ENCODE results near the gene SETBP1. TPM values are rescaled to one million over a fixed set of nuclear protein-coding genes. Genes with fewer than 3 reads are reported as not detected.

SETBP1 gene
- total RNA-seq, 1 donor: 22.8 TPM

- H3K79me2 ChIP-seq (ENCODE audit: insufficient read depth, low read length): no peaks in the 10 kb centered on the region
These were observed 90.0 kb downstream of the SETBP1 start for GRCh38 chr18:44770641-44771040.

GRCh38 chr18:44771572-44771955 lies 90.9 kb downstream of the SETBP1 start:
- Histone ChIP-seq H2AFZ (ENCODE audit: low read length) (no peak overlapping the region), H3K36me3 (ENCODE audit: insufficient read depth, low read length) (no peaks in the 10 kb centered on the region), H4K20me1 (ENCODE audit: insufficient read depth, low read length) (no peaks in the 10 kb centered on the region), H3K4me1 (ENCODE audit: insufficient read depth, low read length) (no peaks in the 10 kb centered on the region), H3K9me3 (ENCODE audit: low read depth, low read length) (no peaks in the 10 kb centered on the region), H3K4me3 (ENCODE audit: insufficient read depth, low read length) (no peak overlapping the region), H3K27ac (ENCODE audit: low read depth, low read length) (no peak overlapping the region), H3K79me2 (ENCODE audit: insufficient read depth, low read length) (no peaks in the 10 kb centered on the region), H3K27me3 (ENCODE audit: insufficient read depth, low read length) (peaks cover 8% of the 10 kb centered on the region), H3K4me2 (ENCODE audit: insufficient read depth, low read length) (no peak overlapping the region)
- TF ChIP-seq, protein P1, sequence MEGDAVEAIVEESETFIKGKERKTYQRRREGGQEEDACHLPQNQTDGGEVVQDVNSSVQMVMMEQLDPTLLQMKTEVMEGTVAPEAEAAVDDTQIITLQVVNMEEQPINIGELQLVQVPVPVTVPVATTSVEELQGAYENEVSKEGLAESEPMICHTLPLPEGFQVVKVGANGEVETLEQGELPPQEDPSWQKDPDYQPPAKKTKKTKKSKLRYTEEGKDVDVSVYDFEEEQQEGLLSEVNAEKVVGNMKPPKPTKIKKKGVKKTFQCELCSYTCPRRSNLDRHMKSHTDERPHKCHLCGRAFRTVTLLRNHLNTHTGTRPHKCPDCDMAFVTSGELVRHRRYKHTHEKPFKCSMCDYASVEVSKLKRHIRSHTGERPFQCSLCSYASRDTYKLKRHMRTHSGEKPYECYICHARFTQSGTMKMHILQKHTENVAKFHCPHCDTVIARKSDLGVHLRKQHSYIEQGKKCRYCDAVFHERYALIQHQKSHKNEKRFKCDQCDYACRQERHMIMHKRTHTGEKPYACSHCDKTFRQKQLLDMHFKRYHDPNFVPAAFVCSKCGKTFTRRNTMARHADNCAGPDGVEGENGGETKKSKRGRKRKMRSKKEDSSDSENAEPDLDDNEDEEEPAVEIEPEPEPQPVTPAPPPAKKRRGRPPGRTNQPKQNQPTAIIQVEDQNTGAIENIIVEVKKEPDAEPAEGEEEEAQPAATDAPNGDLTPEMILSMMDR (IDR thresholded peaks at IDR 0.05; ENCODE audit: extremely low read depth, low read depth, low read length): no peak
- DNase-seq (ENCODE audit: insufficient read length, low spot score, missing footprints): peak; percentile 65

More at GRCh38 chr18:44770641-44771040, 90.0 kb downstream of the SETBP1 start:
- H2AFZ ChIP-seq (ENCODE audit: low read length): no peak overlapping the region
- no peak overlapping the region for H3K4me3 ChIP-seq (ENCODE audit: insufficient read depth, low read length)
- no peaks in the 10 kb centered on the region for H4K20me1 ChIP-seq (ENCODE audit: insufficient read depth, low read length)
- H3K9me3 ChIP-seq (ENCODE audit: low read depth, low read length): no peaks in the 10 kb centered on the region
- no peaks in the 10 kb centered on the region for H3K36me3 ChIP-seq (ENCODE audit: insufficient read depth, low read length)
- H3K4me1 ChIP-seq (ENCODE audit: insufficient read depth, low read length): no peaks in the 10 kb centered on the region
- peaks cover 13% of the 10 kb centered on the region for H3K27me3 ChIP-seq (ENCODE audit: insufficient read depth, low read length)
- no peak overlapping the region for H3K4me2 ChIP-seq (ENCODE audit: insufficient read depth, low read length)
- DNase-seq (ENCODE audit: insufficient read length, low spot score, missing footprints): no peak
- H3K27ac ChIP-seq (ENCODE audit: low read depth, low read length): no peak overlapping the region
- TF ChIP-seq, protein P1 (IDR thresholded peaks at IDR 0.05; ENCODE audit: extremely low read depth, low read depth, low read length): no peak

DNA sequence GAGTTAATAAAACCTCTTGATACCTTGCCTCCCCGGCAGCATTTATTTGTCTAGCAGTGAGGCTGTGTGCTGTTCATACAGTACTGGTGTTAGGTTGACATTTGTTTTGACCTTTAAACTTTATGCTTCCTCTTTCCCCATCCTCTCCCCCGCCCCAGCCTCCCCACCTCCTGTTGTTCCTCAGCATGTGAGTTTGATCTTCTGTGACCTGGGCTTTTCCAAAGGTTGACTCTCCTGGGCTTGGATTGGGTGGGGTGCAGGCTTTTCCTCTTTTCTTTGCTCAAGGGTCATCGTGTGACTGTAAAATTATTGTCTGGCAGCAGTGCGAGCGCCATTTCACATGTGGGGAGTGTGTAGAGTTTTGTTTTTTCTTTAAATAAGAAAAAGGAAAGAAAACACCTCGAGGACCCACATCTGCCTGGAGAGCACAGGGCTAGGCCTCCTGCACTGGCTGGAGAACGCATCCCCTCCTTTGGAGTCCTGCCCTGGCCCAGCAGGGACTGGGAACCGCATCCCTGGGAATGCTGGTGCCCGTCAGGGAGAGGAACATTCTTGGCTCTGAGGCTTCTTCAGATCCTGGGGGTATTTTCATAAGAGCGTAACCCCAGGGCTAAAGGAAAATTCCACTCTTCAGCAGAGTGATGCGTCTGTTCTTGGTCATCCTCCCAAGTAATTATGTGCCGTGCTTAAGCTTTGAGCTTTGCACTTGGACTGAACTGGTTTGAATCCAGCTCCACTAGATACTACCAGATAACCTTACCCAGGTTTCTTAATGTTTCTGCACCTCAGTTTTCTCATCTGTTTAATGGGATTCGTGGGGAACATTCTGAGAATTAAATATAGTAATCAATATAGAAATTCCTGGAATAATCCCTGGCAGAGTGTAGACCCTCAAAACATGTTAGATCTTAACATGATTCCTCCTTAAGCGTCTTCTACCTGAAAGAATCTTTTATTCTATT lies 91.5 kb downstream of the SETBP1 start:
- Histone ChIP-seq H4K20me1 (ENCODE audit: insufficient read depth, low read length) (no peaks in the 10 kb centered on the region), H2AFZ (ENCODE audit: low read length) (no peak overlapping the region), H3K27me3 (ENCODE audit: insufficient read depth, low read length) (peaks cover 8% of the 10 kb centered on the region), H3K4me1 (ENCODE audit: insufficient read depth, low read length) (no peaks in the 10 kb centered on the region), H3K4me3 (ENCODE audit: insufficient read depth, low read length) (no peak overlapping the region), H3K27ac (ENCODE audit: low read depth, low read length) (no peak overlapping the region), H3K79me2 (ENCODE audit: insufficient read depth, low read length) (no peaks in the 10 kb centered on the region), H3K36me3 (ENCODE audit: insufficient read depth, low read length) (no peaks in the 10 kb centered on the region), H3K4me2 (ENCODE audit: insufficient read depth, low read length) (no peak overlapping the region), H3K9me3 (ENCODE audit: low read depth, low read length) (no peaks in the 10 kb centered on the region)
- no peak for DNase-seq (ENCODE audit: insufficient read length, low spot score, missing footprints)
- TF ChIP-seq, protein P1 (IDR thresholded peaks at IDR 0.05; ENCODE audit: extremely low read depth, low read depth, low read length): no peak

GRCh38 chr18:44773640-44774155 lies 93.0 kb downstream of the SETBP1 start:
- DNase-seq (ENCODE audit: insufficient read length, low spot score, missing footprints): no peak

More at GRCh38 chr18:44773640-44774155, 93.0 kb downstream of the SETBP1 start:
- Histone ChIP-seq H3K4me1 (ENCODE audit: insufficient read depth, low read length) (no peaks in the 10 kb centered on the region), H3K4me3 (ENCODE audit: insufficient read depth, low read length) (no peak overlapping the region), H4K20me1 (ENCODE audit: insufficient read depth, low read length) (no peaks in the 10 kb centered on the region), H3K79me2 (ENCODE audit: insufficient read depth, low read length) (no peaks in the 10 kb centered on the region), H2AFZ (ENCODE audit: low read length) (no peak overlapping the region), H3K4me2 (ENCODE audit: insufficient read depth, low read length) (no peak overlapping the region), H3K27me3 (ENCODE audit: insufficient read depth, low read length) (peaks cover 7% of the 10 kb centered on the region), H3K36me3 (ENCODE audit: insufficient read depth, low read length) (no peaks in the 10 kb centered on the region), H3K27ac (ENCODE audit: low read depth, low read length) (no peak overlapping the region), H3K9me3 (ENCODE audit: low read depth, low read length) (no peaks in the 10 kb centered on the region)
- TF ChIP-seq, protein P1 (IDR thresholded peaks at IDR 0.05; ENCODE audit: extremely low read depth, low read depth, low read length): no peak

Data from osteoblast (primary cell).